H1 (cell line): Measurements from ENCODE around the gene ALK.

ENCODE experiments used
- BRCA1 ChIP-seq: IDR thresholded peaks from 2 replicates; pipeline ENCODE4 v1.6.1; 2012; ENCODE audit warnings: low read depth, low read length, improper control_type of control experiment
- CHD2 ChIP-seq: IDR thresholded peaks from 2 replicates; pipeline ENCODE4 v1.6.1; 2012; ENCODE audit warnings: low read length, improper control_type of control experiment
- CTBP2 ChIP-seq: IDR thresholded peaks from 2 replicates; pipeline ENCODE4 v1.7.0; 2011; ENCODE audit warnings: borderline replicate concordance, mild to moderate bottlenecking, moderate library complexity, mixed read lengths, low read length; ENCODE audit not compliant: insufficient read depth, insufficient read length
- CTCF ChIP-seq, 3 experiments: IDR thresholded peaks; 1 replicate in 2 of 3; 2 replicates in 1 of 3; pipeline versions ENCODE4 v1.5.1 to v1.6.1; 2011; ENCODE audit warnings: low read length in 3 of 3, mild to moderate bottlenecking in 3 of 3, inconsistent platforms in 2 of 3, low read depth in 1 of 3, moderate library complexity in 1 of 3; ENCODE audit not compliant: insufficient read depth in 1 of 3; ENCODE audit errors: control extremely low read depth in 1 of 3
- HDAC6 ChIP-seq: IDR thresholded peaks from one replicate; pipeline ENCODE4 v1.7.1; 2012; ENCODE audit warnings: low read depth, mild to moderate bottlenecking, inconsistent platforms, low read length, moderate library complexity
- JUND ChIP-seq: IDR thresholded peaks from 2 replicates; pipeline ENCODE4 v1.6.1; 2011; ENCODE audit warnings: mild to moderate bottlenecking, improper control_type of control experiment, low read length
- MAFK ChIP-seq: IDR thresholded peaks from 2 replicates; pipeline ENCODE4 v1.6.1; 2012; ENCODE audit warnings: low read depth, mild to moderate bottlenecking, improper control_type of control experiment, low read length
- NRF1 ChIP-seq: IDR thresholded peaks from 2 replicates; pipeline ENCODE4 v1.6.1; 2011; ENCODE audit warnings: mild to moderate bottlenecking, low read depth, low read length, improper control_type of control experiment
- POLR2A ChIP-seq, 2 experiments: IDR thresholded peaks; 1 replicate in 1 of 2; 2 replicates in 1 of 2; pipeline ENCODE4 v1.6.1; 2011; ENCODE audit warnings: low read depth in 2 of 2, low read length in 2 of 2, mild to moderate bottlenecking in 2 of 2; ENCODE audit errors: control extremely low read depth in 1 of 2
- RAD21 ChIP-seq, 2 experiments: IDR thresholded peaks in 1 of 2; conservative IDR thresholded peaks in 1 of 2; 2 replicates each; pipeline ENCODE4 v1.6.1; 2011; ENCODE audit warnings: low read depth in 2 of 2, low read length in 2 of 2, improper control_type of control experiment in 1 of 2, inconsistent platforms in 1 of 2, mild to moderate bottlenecking in 1 of 2, moderate library complexity in 1 of 2
- TAF1 ChIP-seq: IDR thresholded peaks from 2 replicates; pipeline ENCODE4 v1.6.1; 2011; ENCODE audit warnings: mild to moderate bottlenecking, low read depth, low read length

DNA sequence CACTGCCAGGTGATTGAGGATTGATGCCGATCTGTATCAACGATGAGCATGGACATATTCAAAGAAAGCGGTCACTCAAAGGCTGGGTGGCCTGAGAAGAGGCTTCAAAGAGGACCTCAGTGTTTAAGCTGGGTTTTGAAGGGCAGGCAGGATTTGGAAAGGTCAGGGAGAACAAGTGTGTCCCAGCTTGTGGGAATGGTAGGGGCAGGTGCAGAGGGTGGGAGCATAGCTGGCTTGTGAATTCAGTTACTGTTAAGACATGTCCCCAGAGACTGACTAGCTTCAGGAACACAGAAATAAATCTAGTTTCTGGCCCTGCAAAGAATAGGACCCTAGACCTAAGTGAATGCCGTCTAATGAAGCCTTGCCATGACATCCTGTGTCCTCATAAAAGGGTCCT is 442.7 kb downstream of the ALK start:
- TF ChIP-seq NRF1, result no peak
- no peak for TF ChIP-seq POLR2A (IDR thresholded peaks at IDR 0.05; ENCODE audit: control extremely low read depth in 1 of 2, low read depth in 2 of 2, low read length in 2 of 2)
- TF ChIP-seq BRCA1, result no peak
- TF ChIP-seq CTCF (IDR thresholded peaks at IDR 0.05; ENCODE audit: control extremely low read depth in 1 of 3, insufficient read depth in 1 of 3, low read depth in 1 of 3, low read length in 3 of 3), result no peak
- TF ChIP-seq MAFK, result no peak
- no peak for TF ChIP-seq CHD2
- TF ChIP-seq CTBP2, result no peak
- no peak for TF ChIP-seq JUND
- no peak for TF ChIP-seq TAF1
- TF ChIP-seq RAD21 (IDR thresholded peaks at IDR 0.05 in 1 of 2, conservative IDR thresholded peaks at IDR 0.05 in 1 of 2; ENCODE audit: low read depth in 2 of 2, low read length in 2 of 2), result no peak
- TF ChIP-seq HDAC6, result no peak
